HTERT RPE-1 (cell line): ENCODE data around the gene KIAA2012.

Source experiments
- in situ Hi-C: fragments of 300-500 bp; cut with MboI; formaldehyde crosslinking; loops from 4 replicates; pipeline ENCODE4 v1.14.3; 2020; ENCODE audit warnings: low sequenced_read_pairs

Gene KIAA2012

GRCh38 chr2:202042444-202042843 is 30.6 kb upstream of the KIAA2012 start:
- in situ Hi-C loops: no loop called here

DNA sequence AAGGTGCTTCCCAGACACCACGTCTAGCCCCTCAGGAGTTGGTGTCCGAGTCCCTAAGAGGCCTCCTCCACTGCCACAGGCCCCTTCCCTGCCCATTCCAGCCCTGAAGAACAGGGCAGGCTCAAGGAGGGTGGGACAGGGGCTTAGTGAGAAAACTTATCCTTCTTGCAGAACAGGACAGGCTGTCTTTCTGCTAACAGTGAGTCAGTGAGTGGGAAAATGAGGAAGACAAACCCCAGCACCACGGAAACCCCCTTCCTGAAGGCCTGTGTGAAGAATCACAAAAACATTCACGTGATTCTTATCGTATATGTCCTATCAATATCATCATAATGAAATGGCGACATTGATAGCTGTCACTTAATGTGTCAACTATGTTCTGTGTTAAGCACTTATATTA is 29.6 kb upstream of the KIAA2012 start:
- in situ Hi-C loops: no loop called here

DNA sequence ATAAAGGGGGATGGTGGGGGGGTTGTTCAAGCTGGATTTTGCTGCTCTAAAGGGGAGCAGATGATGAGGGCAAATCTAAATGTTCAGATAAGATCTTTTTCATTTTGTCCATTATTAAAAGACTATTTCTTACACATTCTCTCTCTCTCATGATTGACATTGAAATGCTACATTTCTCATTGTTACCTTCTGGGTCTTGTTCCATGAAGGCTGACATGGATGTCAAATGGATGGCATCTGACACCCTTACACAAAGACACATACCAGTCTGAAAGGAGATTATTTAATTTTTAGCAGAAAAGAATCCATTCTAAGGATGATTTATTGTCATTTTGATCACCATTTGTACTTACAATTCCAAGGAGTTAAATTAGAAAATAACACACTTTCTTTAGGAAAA is 28.3 kb upstream of the KIAA2012 start:
- in situ Hi-C loops: no loop called here

- in situ Hi-C loops: no loop called here
Observed at GRCh38 chr2:202046572-202046971, 26.5 kb upstream of the KIAA2012 start.

GRCh38 chr2:202049092-202049728 is 23.8 kb upstream of the KIAA2012 start:
- in situ Hi-C loops: no loop called here

- in situ Hi-C loops: no loop called here
Observed at GRCh38 chr2:202049840-202050239, 23.2 kb upstream of the KIAA2012 start.

DNA sequence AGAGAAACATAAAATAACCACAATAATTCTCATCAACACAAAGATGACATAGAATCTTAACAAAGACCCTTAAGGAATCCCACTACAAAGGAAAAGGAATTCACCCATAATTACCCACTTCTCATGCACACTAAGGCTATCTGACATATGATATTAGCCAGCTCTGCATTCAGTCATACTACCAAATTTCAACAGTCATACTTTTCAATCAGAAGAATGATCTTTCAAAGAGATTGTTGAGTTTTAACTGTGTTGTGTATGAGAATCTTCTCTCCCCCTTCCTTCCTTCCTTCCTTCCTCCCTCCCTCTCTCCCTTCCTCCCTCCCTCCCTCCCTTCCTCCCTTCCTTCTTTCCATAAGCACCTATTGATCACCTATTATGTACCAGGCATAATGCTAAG is 22.4 kb upstream of the KIAA2012 start:
- in situ Hi-C loops: no loop called here

- in situ Hi-C loops: no loop called here
Observed at GRCh38 chr2:202051499-202052161, 21.4 kb upstream of the KIAA2012 start.

GRCh38 chr2:202052235-202052634 is 20.8 kb upstream of the KIAA2012 start:
- in situ Hi-C loops: no loop called here

DNA sequence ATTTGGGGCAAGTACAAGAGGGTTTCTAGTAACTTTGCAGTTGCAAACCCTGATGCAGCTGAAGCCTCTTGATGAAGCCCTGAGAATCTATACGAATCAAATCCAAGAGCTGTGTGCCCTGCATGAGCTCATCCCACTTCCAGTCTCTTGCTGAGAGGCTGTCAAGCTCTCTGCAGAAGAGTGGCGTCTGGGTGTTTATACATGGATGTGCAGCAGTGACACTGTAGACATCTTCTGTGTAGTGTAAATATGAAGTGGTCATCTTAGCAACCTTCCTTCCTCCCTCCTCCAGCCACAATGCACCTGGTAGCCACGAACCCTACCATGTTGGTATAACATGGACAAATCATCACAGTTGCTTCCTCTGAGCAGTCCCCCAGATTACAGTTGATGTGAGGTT is 18.4 kb upstream of the KIAA2012 start:
- in situ Hi-C loops: no loop called here

- in situ Hi-C loops: no loop called here
Observed at GRCh38 chr2:202056611-202057010, 16.4 kb upstream of the KIAA2012 start.

DNA sequence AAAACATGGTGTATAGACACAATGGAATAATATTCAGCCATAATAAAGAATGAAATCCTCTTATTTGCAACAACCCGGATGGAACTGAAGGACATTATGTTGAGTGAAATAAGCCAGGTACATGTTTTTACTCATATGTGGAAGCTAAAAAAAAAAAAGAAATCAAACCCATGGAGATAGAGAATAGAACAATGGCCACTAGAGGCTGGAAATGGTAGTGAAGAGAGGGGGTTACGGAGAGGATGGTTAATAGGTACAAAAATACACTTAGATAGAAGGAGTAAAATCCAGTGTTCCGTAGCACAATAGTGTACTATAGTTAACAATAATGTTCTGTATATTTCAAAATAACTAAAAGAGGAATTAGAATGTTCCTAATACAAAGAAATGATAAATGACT is 12.8 kb upstream of the KIAA2012 start:
- in situ Hi-C loops: no loop called here

DNA sequence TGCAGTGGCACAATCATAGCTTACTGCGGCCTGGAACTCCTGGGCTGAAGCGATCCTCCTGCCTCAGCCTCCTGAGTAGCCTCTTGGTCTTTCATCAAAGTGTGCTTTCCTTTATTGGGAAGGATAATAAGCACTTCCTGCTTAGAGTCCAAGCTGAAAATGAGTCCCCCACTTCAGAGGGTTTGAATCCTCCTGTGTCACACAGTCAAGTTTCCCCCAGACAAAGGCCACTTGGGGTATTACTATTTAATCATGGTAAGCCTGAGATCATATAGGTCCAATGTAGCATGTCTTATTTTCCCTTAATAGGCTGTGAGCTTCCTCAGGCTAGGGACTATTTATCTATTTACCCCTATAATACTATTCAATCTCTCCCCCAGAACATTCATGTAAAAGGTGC is 11.4 kb upstream of the KIAA2012 start:
- in situ Hi-C loops: no loop called here

- in situ Hi-C loops: no loop called here
Observed at GRCh38 chr2:202064171-202064880, 8.7 kb upstream of the KIAA2012 start.

GRCh38 chr2:202064881-202065230 is 8.2 kb upstream of the KIAA2012 start:
- in situ Hi-C loops: no loop called here

GRCh38 chr2:202065876-202066275 is 7.2 kb upstream of the KIAA2012 start:
- in situ Hi-C loops: no loop called here

GRCh38 chr2:202066875-202067274 is 6.2 kb upstream of the KIAA2012 start:
- in situ Hi-C loops: no loop called here

- in situ Hi-C loops: no loop called here
Observed at GRCh38 chr2:202067589-202067988, 5.5 kb upstream of the KIAA2012 start.

DNA sequence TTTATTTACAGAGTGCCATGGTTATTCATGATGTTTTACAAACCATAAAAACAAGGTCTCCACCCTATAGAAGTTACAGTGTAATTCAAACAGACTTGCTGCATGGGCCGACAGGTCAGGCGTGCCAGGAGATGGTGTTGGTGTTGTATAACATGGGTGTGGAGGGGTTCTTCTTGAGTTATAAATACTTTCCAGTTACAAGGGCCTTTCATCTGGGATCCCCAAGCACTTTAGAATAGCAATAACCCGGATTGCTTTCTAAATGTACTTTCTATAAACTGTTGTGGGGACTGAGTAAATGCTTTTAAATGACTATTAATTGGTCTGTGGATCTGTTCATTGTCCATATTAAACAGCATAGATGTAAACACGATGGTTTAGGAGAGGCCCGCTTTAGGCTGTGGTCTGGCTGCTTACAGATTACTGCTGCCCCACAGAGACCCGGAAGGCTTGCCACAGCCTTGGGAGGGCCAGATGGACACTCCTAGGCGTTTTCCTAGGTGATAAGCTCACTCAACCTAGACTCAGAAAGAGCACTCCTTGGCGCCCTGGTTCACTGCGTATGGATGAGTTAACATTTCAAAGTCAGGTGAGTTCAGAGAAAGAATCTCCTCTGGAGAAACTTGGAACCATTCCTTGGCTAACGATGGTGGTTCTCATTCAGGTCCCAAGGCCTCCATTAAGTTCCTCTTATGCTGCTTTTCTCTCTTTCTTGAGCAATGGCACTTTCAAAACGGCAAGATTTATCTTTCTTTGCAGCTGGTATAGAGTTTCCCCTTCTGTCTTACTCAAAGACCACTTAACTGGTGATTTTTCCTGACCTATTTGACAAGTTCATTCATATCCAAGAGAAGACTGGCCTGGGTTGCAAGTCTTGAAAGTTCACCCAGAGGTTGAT is 3.6 kb upstream of the KIAA2012 start:
- in situ Hi-C loops: no loop called here

DNA sequence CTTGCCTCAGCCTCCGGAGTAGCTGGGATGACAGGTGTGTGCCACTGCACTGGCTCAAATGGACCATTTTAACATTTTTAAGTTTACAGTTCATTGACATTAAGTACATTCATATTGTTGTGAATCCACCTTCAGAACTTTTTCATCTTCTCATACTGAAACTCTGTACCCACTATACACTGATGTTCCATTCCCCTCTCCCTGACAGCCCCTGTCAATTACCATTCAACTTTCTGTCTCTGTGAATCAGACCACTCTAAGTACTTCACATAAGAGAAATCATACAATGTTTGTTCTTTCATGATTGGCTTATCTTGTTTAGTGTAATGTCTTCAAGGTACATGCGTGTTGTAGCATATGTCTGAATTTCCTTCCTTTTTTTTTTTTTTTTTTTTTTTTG is 1.9 kb upstream of the KIAA2012 start:
- in situ Hi-C loops: no loop called here

GRCh38 chr2:202072226-202072625 is 829 bp upstream of the KIAA2012 start:
- in situ Hi-C loops: no loop called here
